ENCODE data around the gene FOXRED2.
A peak's percentile ranks its signal among the peaks of the same experiment; 100 is the strongest.
"Not testable (repeated sequence)": the region's sequence is repeated elsewhere in the genome, so short reads cannot be mapped to it uniquely, and the experiment has no call there.

Gene FOXRED2

GRCh38 chr22:36469094-36469710 lies 37.6 kb downstream of the FOXRED2 start:
- DNase-seq (ENCODE audit: low spot score): no peak

DNA sequence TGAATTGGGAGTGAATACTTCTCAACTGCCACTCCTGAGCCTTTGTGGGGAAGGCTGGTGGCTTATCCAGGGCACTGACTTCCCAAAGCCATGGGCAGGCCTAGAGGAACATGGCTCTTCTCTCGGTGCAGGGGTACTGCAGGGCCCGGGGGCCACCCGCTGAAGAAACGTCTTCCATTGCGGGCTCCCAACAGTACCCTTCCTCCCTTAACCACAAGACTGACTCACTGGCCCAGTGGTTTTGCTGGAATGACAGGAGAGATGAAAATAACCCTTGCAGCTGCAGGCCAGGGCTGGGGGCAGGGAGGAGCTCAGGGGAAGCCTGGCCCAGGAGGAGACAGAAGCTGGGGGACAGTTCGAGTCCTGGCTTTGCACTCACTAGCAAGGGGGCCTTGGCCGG lies 38.9 kb downstream of the FOXRED2 start:
- DNase-seq (ENCODE audit: low spot score): no peak

DNA sequence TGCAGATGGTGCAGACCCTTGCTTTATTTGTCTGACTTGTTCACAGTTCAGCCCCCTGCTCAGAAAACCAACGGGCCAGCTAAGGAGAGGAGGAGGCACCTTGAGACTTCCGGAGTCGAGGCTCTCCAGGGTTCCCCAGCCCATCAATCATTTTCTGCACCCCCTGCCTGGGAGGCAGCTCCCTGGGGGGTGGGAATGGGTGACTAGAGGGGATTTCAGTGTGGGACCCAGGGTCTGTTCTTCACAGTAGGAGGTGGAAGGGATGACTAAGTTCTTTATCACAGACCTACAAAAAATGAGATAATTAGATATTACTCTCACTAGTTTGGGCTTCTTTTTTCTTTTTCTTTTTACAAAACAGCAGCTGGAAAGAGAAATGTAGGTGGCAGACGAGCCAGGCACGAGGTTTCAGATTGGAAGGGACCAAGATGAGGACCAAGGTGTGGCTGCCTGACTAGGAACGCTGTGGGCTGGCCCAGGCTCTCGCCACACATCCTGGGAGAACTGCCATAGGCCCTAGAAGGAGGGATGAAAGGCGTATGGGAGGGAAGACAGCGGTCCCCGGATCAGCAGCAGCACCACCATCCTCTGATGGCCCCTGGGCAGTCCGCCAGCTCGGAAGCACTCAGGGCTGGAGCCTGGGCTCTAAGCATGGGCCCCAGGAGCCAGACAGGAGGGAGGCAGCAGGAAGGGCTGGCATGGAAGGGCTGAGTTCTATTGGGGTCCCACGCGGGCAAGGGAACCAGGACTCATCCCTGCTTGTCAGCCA lies 39.6 kb downstream of the FOXRED2 start:
- no peak for DNase-seq (ENCODE audit: low spot score)

GRCh38 chr22:36466258-36466657 lies 40.6 kb downstream of the FOXRED2 start:
- no peak for DNase-seq (ENCODE audit: low spot score)

DNA sequence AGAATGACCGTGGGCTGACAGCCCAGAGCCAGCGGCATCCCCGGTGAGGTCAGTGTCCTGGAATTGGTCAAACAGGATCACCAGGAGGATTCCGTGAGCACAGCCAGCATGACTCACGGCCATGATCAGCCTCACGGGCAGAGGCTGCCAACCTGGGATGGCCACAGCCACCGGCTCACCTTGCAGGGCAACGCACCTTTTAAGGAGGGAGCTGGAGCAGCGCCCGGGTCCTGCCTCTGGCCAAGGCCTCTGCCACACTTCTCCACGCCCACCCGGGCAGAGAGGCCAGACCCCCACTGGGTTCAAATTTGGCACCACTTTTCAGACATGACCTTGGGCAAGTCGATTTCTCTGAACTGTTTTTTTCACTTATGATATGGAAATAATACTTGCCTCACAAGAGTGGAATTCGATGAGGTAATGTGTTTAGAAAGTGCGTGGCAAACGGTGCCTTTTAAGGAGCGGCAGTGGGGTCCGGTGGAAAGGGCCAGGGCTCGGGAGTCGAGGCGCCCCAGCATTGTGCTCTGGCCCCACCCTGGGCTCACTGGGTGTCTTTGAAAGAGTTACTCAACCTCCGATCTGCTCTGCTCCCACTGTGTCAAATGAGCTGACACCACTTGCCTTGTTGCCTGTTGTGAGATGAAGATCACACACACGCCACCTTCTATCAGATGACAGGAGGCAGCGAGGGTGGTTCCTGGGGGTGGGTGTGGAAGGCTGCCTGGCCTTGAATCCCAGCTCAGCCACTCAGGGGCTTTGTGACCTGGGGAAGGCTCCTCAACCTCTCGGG lies 41.4 kb downstream of the FOXRED2 start:
- DNase-seq (ENCODE audit: low spot score): no peak

DNA sequence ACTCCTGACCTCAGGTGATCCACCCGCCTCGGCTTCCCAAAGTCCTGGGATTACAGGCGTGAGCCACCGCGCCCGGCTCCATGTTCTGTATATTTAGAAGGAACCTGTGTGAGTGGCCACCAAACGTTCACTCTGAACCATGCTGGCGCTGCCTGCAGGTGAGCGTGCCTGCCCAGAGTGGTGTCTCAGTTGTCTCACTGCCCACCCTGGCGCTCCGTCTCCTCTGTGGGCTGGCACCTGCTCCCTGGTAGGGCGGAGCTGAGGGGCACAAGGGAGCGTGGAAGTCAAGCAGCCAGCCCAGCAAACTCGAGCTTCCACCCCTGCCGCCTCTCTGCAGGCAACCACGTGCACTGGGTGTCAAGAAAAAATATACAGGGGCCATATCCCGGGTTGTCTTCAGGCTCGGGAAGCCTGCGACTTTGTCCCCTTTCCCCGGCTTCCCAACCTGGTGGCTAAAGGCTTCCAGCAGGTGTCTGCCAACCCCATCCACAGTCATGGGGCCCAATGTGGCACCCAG lies 42.1 kb downstream of the FOXRED2 start:
- no peak for DNase-seq (ENCODE audit: low spot score)

- DNase-seq (ENCODE audit: low spot score): no peak
Observed at GRCh38 chr22:36463783-36464184, 43.1 kb downstream of the FOXRED2 start.

- DNase-seq (ENCODE audit: low spot score): peak; percentile 70
Observed at GRCh38 chr22:36461665-36462649, 44.9 kb downstream of the FOXRED2 start.

DNA sequence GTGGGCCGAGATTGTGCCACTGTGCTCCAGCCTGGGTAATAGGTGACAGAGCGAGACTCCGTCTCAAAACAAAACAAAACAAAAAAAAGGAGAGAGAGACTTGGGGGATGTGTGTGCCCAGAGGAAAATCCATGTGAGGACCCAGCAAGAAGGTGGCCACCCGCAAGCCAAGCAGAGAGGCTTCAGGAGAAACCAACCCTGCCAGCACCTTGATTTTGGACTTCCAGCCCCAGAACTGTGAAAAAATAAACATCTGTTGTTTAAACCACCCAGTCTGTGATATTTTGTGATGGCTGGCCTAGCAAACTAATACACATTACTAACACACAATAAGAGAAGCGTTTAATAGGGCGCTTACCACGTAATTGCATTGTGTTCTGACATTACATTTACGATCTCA lies 46.6 kb downstream of the FOXRED2 start:
- DNase-seq (ENCODE audit: low spot score): no peak

DNA sequence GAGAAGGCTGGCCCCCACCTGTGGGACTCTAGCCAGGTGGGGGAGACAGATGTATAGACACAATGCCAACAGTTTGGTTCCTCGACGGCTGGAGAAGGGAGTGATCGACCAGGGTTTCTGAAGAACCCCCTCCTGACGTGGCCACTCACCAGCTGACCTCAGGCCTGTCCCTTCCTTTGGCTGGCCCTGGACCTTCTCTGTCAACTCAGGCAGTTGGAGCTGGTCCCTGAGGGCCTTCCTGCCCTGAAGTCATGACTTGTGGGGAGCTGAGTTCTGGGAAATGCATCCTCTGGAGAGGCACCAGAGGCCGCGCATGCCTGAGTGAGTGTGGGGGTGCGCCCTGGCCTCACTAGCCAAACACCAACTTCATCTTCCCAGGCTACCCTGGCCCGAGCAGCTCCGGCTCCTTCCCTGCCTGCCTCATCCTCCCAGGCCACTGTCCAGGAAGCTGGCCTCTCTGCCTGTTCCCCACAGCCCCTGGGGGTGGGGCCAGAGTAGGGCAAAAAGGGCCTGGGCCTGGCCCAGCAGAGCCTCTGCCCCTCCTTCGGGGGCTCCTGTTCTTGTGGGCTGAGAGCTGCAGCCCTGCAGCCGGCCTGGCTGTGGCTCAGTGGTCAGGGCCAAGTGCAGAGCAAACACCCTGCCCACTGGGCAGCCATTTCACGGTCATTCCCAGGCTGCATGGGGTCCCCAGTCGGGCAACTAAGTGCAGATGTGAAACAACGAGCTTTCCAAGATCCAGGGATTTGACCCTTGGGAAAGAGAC lies 49.0 kb downstream of the FOXRED2 start:
- no peak for DNase-seq (ENCODE audit: low spot score)

DNA sequence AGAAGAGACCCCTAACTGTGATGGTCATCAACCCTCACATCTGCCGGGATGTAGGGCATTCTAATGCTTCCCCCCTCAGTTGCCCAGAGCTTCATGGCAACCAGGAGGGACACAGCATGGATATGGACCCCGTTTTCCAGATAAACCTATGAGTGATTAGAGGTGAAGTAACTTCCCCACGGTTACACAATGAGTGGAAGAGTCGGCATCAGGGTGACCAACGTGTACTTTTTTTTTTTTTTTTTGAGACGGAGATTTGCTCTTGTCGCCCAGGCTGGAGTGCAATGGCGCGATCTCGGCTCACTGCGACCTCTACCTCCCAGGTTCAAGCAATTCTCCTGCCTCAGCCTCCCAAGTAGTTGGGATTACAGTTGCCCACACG lies 50.4 kb downstream of the FOXRED2 start:
- no peak for DNase-seq (ENCODE audit: low spot score)

DNA sequence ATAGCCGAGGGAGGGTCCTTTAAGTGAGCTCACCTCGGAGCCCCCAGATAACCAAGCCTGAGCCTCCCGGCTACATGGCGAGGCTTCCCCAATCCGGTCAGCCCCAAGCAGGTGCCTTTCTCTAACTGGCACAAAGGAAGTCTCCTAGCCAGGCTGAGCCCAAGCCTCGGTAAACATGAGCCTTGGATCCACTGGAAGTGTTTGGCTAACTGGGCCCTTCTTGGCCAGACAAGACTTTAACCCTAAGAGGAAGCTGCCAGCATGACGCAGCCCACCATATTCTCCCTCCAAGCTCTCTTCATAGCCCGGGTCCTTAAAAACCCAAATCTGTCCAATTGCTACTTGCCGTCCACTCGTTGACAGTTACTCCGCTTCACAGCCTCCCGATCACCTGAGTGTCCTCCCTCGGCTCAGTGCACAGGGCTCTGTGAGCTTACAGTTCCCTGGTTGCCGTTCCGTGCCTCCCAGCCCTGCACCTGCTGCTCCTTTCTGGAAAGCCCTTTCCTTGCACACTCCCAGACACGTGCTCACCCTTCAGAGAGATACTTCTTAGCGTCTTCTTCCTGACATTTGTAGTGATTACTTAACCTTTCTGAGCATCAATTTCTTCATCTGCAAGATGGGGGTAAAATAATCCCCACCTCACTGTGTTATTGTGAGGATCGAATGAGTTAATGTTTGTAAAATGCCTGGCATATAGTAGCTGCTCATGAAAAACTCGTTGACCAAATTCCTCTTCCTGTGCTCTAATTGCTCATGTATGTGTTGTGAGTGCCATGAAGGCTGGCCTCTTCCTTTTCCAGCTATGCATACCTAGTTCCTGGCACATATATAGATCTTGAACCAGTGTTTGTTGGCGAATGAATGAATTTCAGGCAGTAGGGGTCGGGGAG lies 51.0 kb downstream of the FOXRED2 start:
- no peak for DNase-seq (ENCODE audit: low spot score)

DNA sequence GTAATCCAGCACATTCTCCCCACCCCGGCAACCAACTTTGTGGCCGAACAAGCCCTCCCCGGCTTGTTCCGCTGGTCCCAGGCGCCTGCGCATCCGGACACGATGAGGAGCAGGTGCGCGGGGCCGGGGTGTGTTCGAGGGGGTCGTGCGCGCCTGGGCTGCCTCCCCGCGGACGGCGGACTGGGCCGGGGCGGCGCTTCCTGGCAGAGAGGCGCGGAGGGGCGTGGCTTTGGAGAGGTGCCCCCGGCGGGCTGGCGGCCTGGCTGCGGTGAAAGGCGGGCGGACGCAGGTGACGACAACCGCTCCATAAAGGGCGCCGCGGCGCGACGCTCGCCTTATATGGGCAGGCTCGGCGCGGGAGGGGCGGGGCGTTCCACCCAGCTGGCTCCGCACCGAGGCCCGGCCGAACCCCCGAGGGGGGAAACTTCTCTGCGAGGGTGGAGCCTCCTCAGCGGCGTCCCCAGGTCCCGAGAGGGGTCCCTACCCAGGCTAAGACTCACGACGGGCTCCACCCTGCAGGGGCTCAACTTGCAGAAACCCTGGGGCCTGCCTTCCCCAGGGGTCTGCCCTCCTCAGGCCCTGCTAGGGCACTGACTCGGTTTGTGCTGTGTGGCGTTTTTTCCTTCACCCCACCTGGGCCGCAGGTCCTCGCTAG lies 51.8 kb downstream of the FOXRED2 start:
- DNase-seq (ENCODE audit: low spot score): peak; percentile 66

DNA sequence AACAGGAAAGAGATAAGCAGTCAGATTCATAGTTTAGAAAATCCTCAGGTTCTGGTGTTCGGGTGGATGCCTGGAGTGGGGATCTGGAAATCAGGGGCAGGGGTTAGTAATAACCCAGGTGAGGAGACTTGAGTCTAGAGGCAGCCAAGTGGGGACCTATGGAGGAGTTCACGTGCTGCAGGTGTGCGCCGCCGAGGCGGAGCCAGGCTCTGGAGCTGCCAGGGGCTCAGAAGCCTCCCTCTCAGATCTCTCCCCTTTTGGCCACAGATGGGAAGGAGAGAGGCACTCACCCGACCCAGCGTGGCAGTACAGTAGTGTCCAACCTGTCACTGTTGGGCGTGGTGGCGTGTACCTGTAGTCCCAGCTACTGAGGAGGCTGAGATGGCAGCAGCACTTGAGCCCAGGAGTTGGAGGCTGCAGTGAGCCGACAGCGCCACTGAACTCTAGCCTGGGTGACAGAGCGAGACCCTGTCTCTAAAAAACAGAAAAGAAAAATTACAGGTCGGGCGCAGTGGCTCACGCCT lies 52.9 kb downstream of the FOXRED2 start:
- DNase-seq (ENCODE audit: low spot score): no peak

DNA sequence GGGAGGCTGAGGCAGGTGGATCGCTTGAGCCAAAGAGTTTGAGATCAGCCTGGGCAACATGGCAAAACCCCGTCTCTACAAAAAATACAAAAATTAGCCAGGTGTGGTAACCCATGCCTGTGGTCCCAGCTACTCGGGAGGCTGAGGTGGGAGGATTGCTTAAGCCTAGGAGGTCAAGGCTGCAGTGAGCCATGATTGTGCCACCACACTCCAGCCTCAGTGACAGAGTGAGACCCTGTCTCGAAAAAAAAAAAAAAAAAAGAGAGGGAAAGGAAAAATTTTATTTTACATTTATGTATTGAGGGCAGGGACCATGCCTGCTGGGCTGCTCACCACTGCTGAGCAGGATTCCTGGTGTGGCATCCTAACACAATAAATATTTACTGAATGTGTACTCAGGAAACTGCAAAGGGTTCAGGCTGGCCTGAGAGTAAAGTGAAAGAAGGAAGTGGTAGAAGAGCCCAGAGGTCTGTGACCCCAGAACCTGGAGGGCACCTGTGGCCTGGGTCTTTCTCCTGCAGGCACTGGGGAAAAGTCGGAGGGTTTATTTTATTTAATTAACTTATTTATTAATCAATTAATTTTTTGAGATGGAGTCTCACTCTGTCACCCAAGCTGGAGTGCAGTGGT lies 53.7 kb downstream of the FOXRED2 start:
- not testable (repeated sequence) for DNase-seq (ENCODE audit: low spot score)

DNA sequence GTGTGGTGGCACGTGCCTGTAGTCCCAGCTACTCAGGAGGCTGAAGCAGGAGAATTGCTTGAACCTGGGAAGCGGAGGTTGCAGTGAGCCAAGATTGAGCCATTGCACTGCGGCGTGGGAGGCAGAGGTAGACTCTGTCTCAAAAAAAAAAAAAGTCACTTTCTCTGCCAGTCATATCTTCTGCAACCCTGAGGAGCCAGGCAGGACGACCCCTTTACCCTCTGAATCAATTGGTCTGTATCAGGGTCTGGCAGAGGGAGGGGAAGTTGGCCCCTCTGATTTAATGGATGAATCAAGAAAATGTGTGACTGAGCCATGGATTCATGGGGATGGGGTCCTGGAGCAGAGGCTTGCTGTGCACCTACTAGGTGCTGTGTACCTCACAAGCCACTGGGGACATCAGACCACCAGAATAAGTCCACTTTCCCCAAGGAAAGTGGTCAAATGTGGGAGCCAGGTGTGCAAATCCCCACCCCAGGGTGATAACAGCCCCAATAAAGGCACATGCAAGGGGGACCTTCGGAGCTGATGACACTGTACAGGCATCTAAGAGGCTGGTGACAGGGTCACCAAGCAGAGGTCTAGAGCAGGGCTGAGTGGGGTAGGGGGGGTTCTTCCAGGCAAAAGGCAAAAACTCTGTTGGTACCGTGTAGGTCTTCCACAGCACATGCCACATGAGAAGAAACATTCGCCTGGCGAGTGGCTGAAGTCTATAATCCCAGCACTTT lies 54.4 kb downstream of the FOXRED2 start:
- no peak for DNase-seq (ENCODE audit: low spot score)

GRCh38 chr22:36450923-36451322 lies 55.9 kb downstream of the FOXRED2 start:
- DNase-seq (ENCODE audit: low spot score): not testable (repeated sequence)
